ENCODE measurements around the gene NPEPL1. TPM values are rescaled to one million over a fixed set of nuclear protein-coding genes. Genes with fewer than 3 reads are reported as not detected.

The NPEPL1 gene
- total and polyA plus RNA-seq, 2 of the 8 experiments (the other 6 are each of a cell fraction or from before 2014, with no cell fraction given), result 12.4 to 26.8 TPM

DNA sequence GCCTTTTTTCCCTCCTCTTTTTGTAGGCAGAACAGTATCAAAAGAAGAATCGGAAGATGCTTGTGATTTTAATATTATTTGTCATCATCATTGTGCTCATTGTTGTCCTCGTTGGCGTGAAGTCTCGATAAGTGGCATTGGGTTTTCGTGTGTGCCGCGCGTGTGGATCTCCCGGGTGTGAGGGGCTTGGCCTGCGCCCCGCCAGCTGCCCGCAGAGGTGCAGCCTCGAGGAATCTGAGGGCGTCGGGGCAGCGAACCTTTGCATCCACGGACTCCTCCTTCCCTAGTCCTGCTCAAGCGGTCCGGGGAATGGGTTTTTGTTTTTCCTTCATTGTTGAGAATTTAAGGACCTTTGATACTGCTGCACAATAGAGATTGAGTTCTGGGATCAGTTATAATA lies 16.4 kb upstream of the NPEPL1 start:
- no peak for TF ChIP-seq RXRA (IDR thresholded peaks at IDR 0.05; ENCODE audit: insufficient read depth, low read depth, low read length)
- TF ChIP-seq, protein P1, sequence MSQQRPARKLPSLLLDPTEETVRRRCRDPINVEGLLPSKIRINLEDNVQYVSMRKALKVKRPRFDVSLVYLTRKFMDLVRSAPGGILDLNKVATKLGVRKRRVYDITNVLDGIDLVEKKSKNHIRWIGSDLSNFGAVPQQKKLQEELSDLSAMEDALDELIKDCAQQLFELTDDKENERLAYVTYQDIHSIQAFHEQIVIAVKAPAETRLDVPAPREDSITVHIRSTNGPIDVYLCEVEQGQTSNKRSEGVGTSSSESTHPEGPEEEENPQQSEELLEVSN (IDR thresholded peaks at IDR 0.05), result no peak
- no peak for TF ChIP-seq KDM1A (IDR thresholded peaks at IDR 0.05; ENCODE audit: borderline replicate concordance, low read length)
- no peak for TF ChIP-seq HDAC2 (IDR thresholded peaks at IDR 0.05; ENCODE audit: borderline replicate concordance in 1 of 2, low read depth in 2 of 2, low read length in 2 of 2)
- no peak for TF ChIP-seq POLR2AphosphoS5 (IDR thresholded peaks at IDR 0.05; ENCODE audit: low read depth, low read length)
- TF ChIP-seq SP1 (IDR thresholded peaks at IDR 0.05; ENCODE audit: low read depth, low read length), result no peak
- no peak for TF ChIP-seq GABPA (IDR thresholded peaks at IDR 0.05; ENCODE audit: borderline replicate concordance, insufficient read depth, low read length)
- WGBS, 2 experiments (ENCODE audit: extremely low coverage in 1 of 2, insufficient coverage in 1 of 2, insufficient read length in 1 of 2, insufficient replicate concordance in 2 of 2, low coverage in 1 of 2, low lambda C conversion rate in 2 of 2, missing lambda C conversion rate in 1 of 2), result 96% methylated on average over 19 of the region's 19 CpGs; no CpG with 5 or more reads in 1 of the 2 experiments
- CTCF ChIA-PET (ENCODE audit: partially characterized antibody), result interaction anchor here (0.8 to 2.4 kb wide), 3 partner anchors 13 to 195 kb away, joined by 3 to 9 read pairs (median 6); no protein-coding TSS in a partner anchor

More for the DNA sequence above, 16.4 kb upstream of the NPEPL1 start:
- POLR2A ChIA-PET (ENCODE audit: partially characterized antibody), result interaction anchor here (1.2 to 15.3 kb wide), 6 partner anchors 12 to 56 kb away, joined by 3 to 242 read pairs (median 7); partner anchors contain the start of genes NPEPL1 and STX16
- H3K79me2 ChIP-seq (ENCODE audit: control insufficient read depth in 1 of 2, insufficient read depth in 2 of 2, low read length in 2 of 2), result peaks cover 0 to 6% of the 10 kb centered on the region in 2 experiments; a peak in 2 of 4 replicates
- H2BK5ac ChIP-seq (ENCODE audit: low read depth, low read length), result no peak overlapping the region
- no peak overlapping the region for H2BK20ac ChIP-seq (ENCODE audit: low read length)
- H3K79me1 ChIP-seq (ENCODE audit: low read depth, low read length), result no peaks in the 10 kb centered on the region; the same call in none of the 2 replicates
- H4K91ac ChIP-seq (replicated peaks; ENCODE audit: insufficient read length, low read length), result no peak overlapping the region
- H3K14ac ChIP-seq (ENCODE audit: insufficient read length), result no peak overlapping the region
- no peak overlapping the region for H3K4me3 ChIP-seq (ENCODE audit: extremely low read depth in 1 of 4, insufficient read depth in 2 of 4, low read depth in 3 of 4, low read length in 4 of 4)
- no peak overlapping the region for H4K8ac ChIP-seq (ENCODE audit: extremely low read depth, insufficient read depth, low read length)
- H4K20me1 ChIP-seq (replicated peaks in 1 of 2; ENCODE audit: control insufficient read depth in 1 of 2, insufficient read depth in 2 of 2, low read length in 2 of 2), result no peaks in the 10 kb centered on the region
- H3K23me2 ChIP-seq (ENCODE audit: low read depth, low read length), result no peaks in the 10 kb centered on the region
- H2BK120ac ChIP-seq (replicated peaks; ENCODE audit: low read depth, low read length), result no peak overlapping the region
- no peak overlapping the region for H3K23ac ChIP-seq (ENCODE audit: insufficient read length)
- DNase-seq (ENCODE audit: low read depth in 1 of 2, low spot score in 2 of 2) (no peak), FAIRE-seq (no peak)
- no peak overlapping the region for H2AK5ac ChIP-seq (ENCODE audit: low read depth, low read length)
- no peak overlapping the region for H3K9ac ChIP-seq (replicated peaks in 1 of 4; ENCODE audit: extremely low read depth in 1 of 4, low read depth in 3 of 4, low read length in 3 of 4)
- H3K56ac ChIP-seq (replicated peaks; ENCODE audit: insufficient read length, low read depth, low read length), result no peak overlapping the region
- H3K9me3 ChIP-seq (ENCODE audit: insufficient read depth in 2 of 2, low read depth in 1 of 2, low read length in 1 of 2), result no peaks in the 10 kb centered on the region
- H3K18ac ChIP-seq (ENCODE audit: extremely low read depth, low read length), result no peak overlapping the region
- no peak overlapping the region for H2BK12ac ChIP-seq (ENCODE audit: low read depth, low read length)
- H3K27ac ChIP-seq (ENCODE audit: low read depth, low read length), result no peak overlapping the region
- H2AFZ ChIP-seq (ENCODE audit: low read length), result no peak overlapping the region
- H2BK15ac ChIP-seq (ENCODE audit: low read length), result no peak overlapping the region
- no peaks in the 10 kb centered on the region for H3K27me3 ChIP-seq (replicated peaks in 1 of 4; ENCODE audit: control insufficient read depth in 3 of 4, extremely low read depth in 1 of 4, insufficient read depth in 3 of 4, low read length in 3 of 4)
- peaks cover 2 to 10% (median 5%) of the 10 kb centered on the region in 4 experiments for H3K4me1 ChIP-seq (replicated peaks in 1 of 4; ENCODE audit: control insufficient read depth in 3 of 4, insufficient read depth in 4 of 4, low read length in 3 of 4)
- no peak overlapping the region for H4K5ac ChIP-seq (ENCODE audit: insufficient read length, low read depth, low read length)
- H3K4me2 ChIP-seq (ENCODE audit: insufficient read depth in 1 of 2, low read depth in 2 of 2, low read length in 2 of 2), result no peak overlapping the region
- peaks cover 18 to 74% (median 37%) of the 10 kb centered on the region in 4 experiments for H3K36me3 ChIP-seq (ENCODE audit: control insufficient read depth in 2 of 4, insufficient read depth in 4 of 4, low read length in 3 of 4)
- no peak overlapping the region for H3K4ac ChIP-seq (replicated peaks; ENCODE audit: insufficient read length, low read depth, low read length)

All from H1 (cell line).